Ramos (cell line): ENCODE data around the gene LRRC47.
"Not testable (repeated sequence)": the region's sequence is repeated elsewhere in the genome, so short reads cannot be mapped to it uniquely, and the experiment has no call there.

Experiments used
- in situ Hi-C: fragments of 300-500 bp; cut with MboI; formaldehyde crosslinking; loops from one replicate; pipeline ENCODE4 v1.14.3; 2022; ENCODE audit warnings: low sequenced_read_pairs; ENCODE audit not compliant: unreplicated experiment

The LRRC47 gene

GRCh38 chr1:3753656-3754454, 42.4 kb downstream of the LRRC47 start:
- in situ Hi-C loops: no loop called here

GRCh38 chr1:3752400-3752945, 43.8 kb downstream of the LRRC47 start, which contains the start of gene CCDC27:
TSS of gene CCDC27 (plus strand) at chr1:3752450. CDS start at chr1:3752482, 32 bp downstream.
- in situ Hi-C loops: no loop called here

- in situ Hi-C loops: no loop called here
Measured at GRCh38 chr1:3750741-3751140, 45.6 kb downstream of the LRRC47 start.

- in situ Hi-C loops: no loop called here
Measured at GRCh38 chr1:3749512-3749911, 46.8 kb downstream of the LRRC47 start.

- in situ Hi-C loops: not testable (repeated sequence)
Measured at GRCh38 chr1:3748316-3748900, 47.9 kb downstream of the LRRC47 start.

- in situ Hi-C loops: no loop called here
Measured at GRCh38 chr1:3747903-3748302, 48.4 kb downstream of the LRRC47 start.

GRCh38 chr1:3747522-3747848, 48.8 kb downstream of the LRRC47 start:
- in situ Hi-C loops: no loop called here

GRCh38 chr1:3746830-3747521, 49.3 kb downstream of the LRRC47 start:
- in situ Hi-C loops: no loop called here

GRCh38 chr1:3746389-3746829, 49.9 kb downstream of the LRRC47 start:
- in situ Hi-C loops: no loop called here

GRCh38 chr1:3745590-3746381, 50.5 kb downstream of the LRRC47 start:
- in situ Hi-C loops: no loop called here

GRCh38 chr1:3745071-3745470, 51.2 kb downstream of the LRRC47 start:
- in situ Hi-C loops: no loop called here

- in situ Hi-C loops: no loop called here
Measured at GRCh38 chr1:3744646-3745045, 51.7 kb downstream of the LRRC47 start.

GRCh38 chr1:3743826-3744225, 52.5 kb downstream of the LRRC47 start:
- in situ Hi-C loops: no loop called here

- in situ Hi-C loops: no loop called here
Measured at GRCh38 chr1:3743421-3743820, 52.9 kb downstream of the LRRC47 start.

- in situ Hi-C loops: no loop called here
Measured at GRCh38 chr1:3742439-3743298, 53.6 kb downstream of the LRRC47 start.

- in situ Hi-C loops: no loop called here
Measured at GRCh38 chr1:3741566-3742438, 54.5 kb downstream of the LRRC47 start.

GRCh38 chr1:3740752-3741151, 55.5 kb downstream of the LRRC47 start:
- in situ Hi-C loops: no loop called here

GRCh38 chr1:3740042-3740441, 56.3 kb downstream of the LRRC47 start:
- in situ Hi-C loops: no loop called here
